Fibroblast of skin of left quadriceps (primary cell): ENCODE measurements around the gene ARHGEF26.

Experiments used
- DNase-seq, 2 experiments: peaks; one replicate each; pipeline ENCODE4 v3.0.0-alpha.2; 2013; ENCODE audit warnings: low read depth in 2 of 2

ARHGEF26 gene

DNA sequence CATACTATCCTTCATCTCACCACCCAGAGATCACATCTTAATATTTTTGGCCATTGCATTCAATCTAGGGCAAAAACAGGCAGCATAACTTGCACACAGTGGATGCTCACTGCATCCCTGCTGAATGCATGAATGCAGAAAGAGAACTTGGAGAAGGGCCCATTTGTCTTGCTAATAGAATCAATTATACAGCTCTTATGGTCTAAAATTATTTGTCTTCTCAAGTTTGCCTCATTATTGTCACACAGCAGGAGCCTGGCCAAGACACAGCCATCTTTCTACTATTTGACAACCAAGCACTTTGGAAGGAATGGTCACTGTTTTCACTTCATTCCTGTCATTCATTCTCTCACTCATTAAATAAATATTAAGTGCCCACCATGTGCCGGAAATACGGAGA lies 1.2 kb upstream of the ARHGEF26 start:
- DNase-seq, result no peak

DNA sequence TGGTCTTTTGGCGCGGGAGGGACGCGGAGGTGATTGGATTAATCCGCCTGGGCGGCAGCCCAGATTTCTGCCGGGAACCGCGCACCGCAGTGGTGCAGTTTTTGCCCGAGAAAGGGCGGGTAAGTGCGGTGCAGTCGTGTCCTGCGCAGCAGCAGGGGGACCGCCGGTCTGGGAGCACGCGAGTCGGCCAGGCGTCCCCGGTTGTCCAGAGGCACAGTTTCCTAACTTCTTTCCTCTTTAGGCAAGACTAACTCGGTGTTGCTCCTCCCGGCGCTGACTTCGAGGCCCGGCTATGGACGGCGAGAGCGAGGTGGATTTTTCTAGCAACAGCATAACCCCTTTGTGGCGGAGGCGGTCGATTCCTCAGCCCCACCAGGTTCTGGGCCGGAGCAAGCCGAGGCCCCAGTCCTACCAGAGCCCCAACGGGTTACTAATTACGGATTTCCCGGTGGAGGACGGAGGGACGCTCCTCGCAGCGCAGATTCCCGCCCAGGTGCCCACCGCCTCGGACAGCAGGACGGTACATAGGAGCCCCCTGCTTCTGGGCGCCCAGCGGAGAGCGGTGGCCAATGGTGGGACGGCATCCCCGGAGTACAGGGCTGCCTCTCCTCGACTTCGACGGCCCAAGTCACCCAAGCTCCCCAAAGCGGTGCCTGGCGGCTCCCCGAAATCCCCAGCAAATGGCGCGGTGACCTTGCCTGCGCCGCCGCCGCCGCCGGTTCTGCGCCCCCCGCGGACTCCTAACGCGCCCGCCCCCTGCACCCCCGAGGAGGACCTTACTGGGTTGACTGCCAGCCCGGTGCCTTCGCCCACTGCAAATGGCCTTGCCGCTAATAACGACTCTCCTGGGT lies 736 bp downstream of the ARHGEF26 start:
- DNase-seq, result no peak

- DNase-seq, result no peak
Measured at GRCh38 chr3:154122552-154122911, 1.3 kb downstream of the ARHGEF26 start.

DNA sequence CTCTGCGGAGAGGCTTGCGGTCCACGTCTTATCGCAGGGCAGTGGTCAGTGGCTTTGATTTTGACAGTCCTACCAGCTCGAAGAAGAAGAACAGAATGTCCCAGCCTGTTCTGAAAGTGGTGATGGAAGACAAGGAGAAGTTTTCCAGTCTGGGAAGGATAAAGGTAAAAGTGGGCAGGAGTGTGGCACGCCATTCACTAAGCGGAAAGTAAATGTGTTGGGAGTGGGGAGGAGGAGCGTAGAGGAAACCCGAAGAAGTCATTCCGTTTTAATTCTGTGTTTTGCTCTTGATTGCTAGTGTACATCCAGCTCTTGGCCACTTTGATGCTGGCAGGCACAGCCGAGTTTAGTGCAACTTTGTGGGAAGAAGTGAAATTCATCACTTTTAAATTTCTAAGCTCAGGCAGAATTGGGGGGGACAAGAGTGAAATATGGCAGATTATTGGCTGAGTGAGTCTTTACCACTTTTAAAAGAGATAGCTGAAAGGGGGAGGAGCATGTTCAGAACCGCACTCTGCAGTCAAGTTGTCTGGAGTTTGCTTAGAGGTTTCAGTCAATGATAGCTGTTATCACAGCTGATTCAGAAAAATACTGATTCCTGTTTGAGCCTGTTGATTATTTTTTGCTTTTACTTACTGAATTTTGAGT lies 1.8 kb downstream of the ARHGEF26 start:
- DNase-seq, result no peak

- peak in 1 of 2 experiments; percentile 11 for DNase-seq
Measured at GRCh38 chr3:154123906-154124305, 2.7 kb downstream of the ARHGEF26 start.

- DNase-seq, result no peak
Measured at GRCh38 chr3:154125378-154126030, 4.3 kb downstream of the ARHGEF26 start.

DNA sequence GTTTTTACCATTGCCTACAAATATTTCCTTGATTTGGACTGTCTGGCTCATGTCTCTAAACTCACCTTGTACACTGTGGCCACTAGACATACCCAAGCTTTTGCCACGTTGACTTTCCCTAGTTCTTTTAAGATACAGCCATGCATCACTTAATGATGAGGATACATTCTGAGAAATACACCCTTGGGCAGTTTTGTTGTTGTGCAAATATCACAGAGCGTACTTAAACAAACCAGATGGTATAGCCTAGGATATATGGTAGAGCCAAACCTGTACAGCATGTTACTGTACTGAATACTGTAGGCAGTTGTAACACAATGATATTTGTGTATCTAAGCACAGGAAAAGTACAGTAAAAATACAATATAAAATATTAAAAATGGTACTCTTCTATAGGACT lies 5.5 kb downstream of the ARHGEF26 start:
- DNase-seq, result no peak

- no peak for DNase-seq
Measured at GRCh38 chr3:154129625-154130024, 8.4 kb downstream of the ARHGEF26 start.

DNA sequence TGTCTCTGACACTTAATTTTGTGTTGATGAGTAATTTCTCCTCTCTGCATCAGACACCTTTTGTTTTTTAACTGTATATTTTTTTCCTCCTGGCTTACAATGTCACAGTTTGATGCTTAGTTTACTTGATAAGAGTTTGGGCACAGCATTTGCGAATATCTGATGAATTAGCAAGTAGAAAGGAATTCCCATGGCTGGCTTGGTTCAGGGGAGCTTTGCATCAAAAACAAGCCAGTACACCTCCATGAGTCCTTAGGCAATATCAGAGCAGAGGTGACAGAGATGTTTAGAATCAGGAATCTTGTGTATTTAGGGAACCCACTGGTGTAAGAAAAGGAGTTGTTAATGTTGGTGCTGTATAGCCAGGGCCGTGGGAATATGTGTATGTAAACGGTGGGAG lies 9.3 kb downstream of the ARHGEF26 start:
- DNase-seq, result no peak

GRCh38 chr3:154131830-154132229 lies 10.6 kb downstream of the ARHGEF26 start:
- DNase-seq, result no peak

GRCh38 chr3:154132777-154133375 lies 11.7 kb downstream of the ARHGEF26 start:
- peak in 1 of 2 experiments; percentile 15 for DNase-seq

DNA sequence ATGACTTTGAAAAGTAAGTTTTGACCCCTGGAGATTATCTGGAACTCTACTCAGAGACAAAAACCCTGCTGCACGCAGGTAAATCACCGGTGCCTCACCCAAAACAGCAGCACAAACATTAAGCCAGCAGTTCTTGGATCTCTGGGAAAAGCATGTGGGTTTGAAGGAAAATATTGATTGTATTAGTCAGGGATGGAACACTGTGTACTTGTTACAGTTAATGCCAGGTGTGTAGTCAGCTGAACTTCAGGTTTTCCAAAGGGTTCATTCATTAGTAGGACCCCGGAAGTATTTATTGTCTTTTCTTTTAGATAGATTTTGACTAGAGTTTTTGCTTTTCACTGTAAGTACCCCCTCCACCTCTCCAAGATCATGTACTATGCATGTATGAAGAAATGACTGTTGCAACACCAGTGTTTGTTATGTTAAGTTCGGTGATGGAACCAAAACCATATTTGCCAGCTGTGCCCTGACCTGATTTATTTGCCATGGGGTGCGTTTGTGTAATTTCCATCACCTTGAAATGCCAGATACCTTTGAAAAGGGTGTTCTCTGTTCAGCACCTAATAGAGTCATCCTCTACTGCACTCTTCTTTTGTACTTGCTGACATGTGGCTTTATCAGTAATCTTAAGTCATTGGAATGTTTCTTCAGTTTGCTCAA lies 14.5 kb downstream of the ARHGEF26 start:
- DNase-seq, result no peak

- DNase-seq, result no peak
Measured at GRCh38 chr3:154137036-154137435, 15.8 kb downstream of the ARHGEF26 start.

DNA sequence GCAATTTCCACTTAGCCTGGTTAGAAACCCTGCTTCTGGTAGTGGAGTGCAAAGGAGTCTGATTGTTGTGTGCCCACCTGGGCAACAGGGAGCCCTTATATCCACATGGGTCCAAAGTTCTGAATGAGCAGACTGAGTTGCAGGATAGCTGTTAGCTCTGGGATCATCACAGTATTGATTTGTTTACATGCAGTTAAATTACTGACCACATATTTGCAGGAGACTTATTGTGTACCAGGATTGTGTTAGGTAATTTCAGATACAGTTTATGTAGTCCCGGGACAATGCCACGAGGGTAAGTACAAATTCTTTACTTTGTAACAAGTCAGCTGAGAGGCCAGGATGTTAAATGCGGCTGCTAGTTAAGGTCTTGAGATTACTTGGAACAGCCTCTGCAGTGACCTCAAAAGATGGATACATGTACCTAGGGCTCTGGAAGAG lies 18.8 kb downstream of the ARHGEF26 start:
- no peak for DNase-seq

DNA sequence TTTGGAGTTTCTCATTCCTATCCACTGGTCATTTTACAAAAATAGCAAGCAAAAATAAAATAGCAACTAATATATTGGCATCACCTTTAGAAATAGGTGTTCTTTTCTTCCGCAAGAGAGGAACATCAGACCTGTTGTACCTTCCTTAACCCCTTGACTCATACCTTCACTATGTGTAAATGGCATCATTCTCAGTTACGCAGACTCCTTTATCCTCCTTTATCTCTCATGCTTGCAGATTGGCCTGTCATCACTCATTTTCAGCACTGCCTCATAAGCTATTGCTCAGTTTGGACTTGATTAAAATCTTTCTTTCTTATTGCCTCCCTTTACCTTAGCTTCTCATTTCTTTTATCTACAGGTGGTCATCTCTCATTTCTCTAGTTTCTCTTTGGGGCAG lies 21.4 kb downstream of the ARHGEF26 start:
- no peak for DNase-seq

GRCh38 chr3:154143873-154144272 lies 22.7 kb downstream of the ARHGEF26 start:
- DNase-seq, result no peak

DNA sequence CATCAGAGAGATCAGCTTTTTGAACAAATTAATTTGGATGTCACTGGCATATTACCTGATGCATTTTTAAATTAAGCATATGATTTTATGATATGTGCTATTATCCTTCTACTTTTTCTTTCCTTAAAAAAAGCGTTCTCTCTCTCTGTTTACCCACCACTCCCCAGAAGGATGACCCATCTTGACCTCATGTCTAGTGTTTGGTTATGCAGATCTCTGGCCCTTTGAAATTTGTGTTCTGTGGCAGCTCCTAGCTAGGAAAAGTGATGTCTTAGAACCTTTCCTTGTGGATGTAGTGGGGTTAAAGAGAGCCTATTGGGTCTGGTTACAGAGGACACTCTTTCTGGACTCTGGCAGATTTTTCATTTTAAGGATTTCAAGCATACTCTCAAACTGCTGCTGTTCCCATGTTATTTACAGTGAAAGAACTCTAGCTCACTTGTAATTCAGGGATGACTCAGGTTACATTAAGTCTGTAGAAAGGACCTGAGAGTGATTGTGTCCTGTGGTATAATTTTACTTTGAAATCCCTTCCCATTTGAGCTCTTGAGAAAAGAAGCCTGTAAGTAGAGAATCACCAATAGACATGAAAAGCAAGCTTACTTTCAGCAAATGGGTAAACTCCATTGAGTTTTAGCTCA lies 23.8 kb downstream of the ARHGEF26 start:
- DNase-seq, result no peak

DNA sequence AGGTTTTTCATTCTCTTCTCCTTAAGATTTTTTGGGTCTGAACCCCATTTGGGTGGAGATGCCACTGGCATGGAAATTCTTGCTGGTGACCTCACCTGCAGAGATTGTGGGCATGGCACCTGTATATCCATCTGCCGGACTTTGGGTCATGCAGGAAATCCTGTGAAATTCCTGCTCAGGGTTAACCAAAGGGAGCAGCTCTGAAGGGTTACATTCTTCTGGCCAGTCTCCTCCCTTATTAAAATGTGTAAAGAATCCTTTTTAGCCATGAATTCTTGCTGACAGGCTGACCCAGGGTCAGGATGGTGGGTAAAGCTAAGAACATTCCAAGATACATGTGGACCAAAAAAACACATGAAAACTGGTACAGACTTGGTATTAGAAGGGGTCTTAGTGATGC lies 27.4 kb downstream of the ARHGEF26 start:
- no peak for DNase-seq

GRCh38 chr3:154149286-154149685 lies 28.1 kb downstream of the ARHGEF26 start:
- DNase-seq, result no peak

DNA sequence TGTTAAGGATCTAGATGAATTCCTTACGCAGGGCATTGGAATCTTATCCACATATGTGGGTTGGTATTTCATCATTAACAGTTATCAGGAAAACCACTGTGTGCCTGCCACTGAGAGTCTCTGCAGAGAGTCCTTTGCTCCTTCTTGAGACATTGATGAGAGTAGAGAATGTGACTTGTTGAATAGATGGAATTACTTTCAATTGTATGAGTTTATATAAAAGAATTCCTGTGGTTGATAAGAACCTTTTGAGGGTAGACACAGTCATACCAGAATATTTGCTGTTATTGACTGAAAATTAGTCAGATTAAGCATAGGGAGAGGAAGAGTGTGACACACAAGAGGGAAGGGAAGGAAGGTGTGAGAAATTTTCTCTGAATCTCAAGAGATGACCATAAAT lies 30.8 kb downstream of the ARHGEF26 start:
- DNase-seq, result peak; percentile 87

DNA sequence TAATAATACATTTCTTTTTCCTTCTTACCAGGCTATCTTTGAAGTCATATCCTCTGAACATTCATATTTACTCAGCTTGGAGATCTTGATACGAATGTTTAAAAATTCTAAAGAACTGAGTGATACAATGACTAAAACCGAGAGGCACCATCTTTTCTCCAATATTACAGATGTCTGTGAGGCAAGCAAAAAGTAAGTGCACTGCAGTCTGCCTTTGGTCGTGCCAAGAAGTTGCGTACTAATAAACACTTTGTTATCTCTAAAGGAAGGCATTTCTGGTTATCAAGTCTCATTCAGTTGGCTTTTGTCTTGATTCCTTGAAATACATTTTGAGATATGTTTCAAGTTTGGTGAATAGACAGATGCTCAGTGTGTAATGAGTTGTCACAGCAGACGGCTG lies 31.6 kb downstream of the ARHGEF26 start:
- DNase-seq, result no peak
